Putamen (tissue), 1 donor: ENCODE results near the gene SLC23A2.
"Not testable (repeated sequence)": the region's sequence is repeated elsewhere in the genome, so short reads cannot be mapped to it uniquely, and the experiment has no call there.

Experiments
- DNase-seq: peaks from one replicate; pipeline ENCODE4 v3.0.0-alpha.2; 2016; ENCODE audit warnings: low spot score

SLC23A2 gene

DNA sequence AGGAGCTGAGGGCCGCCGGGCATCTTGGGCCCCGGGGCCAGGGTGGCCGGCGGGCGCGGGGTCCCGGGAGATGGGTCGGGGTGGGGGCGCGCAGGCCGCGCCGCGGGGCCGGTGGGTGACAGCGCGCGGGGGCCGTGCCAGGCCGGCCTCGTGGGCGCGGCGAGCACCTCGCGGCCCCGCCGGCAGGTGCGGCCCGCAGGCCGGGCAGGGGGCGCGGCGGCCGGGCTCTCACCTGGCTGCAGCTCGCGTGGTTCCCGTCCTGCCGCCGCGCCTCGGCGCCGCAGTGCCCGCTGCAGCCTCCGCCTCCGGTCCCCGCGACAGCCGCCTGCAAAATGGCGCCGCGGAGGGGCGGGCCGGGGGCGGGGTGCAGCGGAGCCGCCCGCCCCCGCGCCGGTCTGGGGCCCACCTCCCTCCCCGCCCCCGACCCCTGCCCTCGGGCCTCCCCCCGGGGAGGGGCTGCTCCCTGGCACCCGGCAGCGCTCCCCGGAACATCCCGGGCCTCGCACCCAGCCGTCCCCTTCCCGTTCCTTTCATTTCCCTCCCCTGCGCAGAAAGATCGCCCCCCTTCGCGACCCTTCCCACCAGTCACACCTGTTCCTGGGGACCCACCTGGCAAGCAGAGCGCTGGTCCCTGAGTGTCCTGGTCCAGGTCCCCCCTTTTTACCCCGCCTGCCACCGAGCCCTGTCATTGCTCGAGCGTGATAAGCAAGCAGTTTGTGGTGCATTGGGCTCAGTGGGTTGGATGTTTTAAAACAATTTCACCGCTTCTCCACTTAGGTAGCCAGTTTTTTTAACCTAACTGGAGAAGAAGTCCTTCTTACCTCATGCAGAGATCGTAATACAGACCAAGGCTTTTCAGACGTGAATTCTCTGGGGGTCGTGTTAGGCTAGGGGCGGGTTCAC is at the start of gene SLC23A2:
Gene SLC23A2, minus strand, starts transcription at position 337 of the 903 bp plus-strand sequence. CDS start 68,948 bp downstream, outside the sequence.
- peak; percentile 40 for DNase-seq

GRCh38 chr20:5046656-5047339 is 45.5 kb upstream of the SLC23A2 start:
- DNase-seq, result no peak

DNA sequence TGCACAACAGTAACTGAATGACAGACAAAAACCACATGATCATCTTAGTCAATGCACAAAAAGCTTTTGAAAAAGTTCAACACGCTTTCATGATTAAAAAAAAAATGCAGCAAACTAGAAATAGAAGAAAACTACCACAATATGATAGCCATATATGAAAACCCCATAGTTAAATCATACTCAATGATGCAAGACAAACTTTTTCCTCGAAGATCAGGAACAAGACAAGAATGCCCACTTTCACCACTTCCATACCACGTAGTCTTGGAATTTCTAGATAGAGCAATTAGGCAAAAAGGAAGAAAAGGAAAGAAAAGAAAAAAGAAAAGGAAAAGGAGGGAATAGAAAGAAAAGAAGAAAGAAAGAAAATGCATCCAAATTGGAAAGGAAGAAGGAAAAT is 44.6 kb upstream of the SLC23A2 start:
- DNase-seq, result no peak

DNA sequence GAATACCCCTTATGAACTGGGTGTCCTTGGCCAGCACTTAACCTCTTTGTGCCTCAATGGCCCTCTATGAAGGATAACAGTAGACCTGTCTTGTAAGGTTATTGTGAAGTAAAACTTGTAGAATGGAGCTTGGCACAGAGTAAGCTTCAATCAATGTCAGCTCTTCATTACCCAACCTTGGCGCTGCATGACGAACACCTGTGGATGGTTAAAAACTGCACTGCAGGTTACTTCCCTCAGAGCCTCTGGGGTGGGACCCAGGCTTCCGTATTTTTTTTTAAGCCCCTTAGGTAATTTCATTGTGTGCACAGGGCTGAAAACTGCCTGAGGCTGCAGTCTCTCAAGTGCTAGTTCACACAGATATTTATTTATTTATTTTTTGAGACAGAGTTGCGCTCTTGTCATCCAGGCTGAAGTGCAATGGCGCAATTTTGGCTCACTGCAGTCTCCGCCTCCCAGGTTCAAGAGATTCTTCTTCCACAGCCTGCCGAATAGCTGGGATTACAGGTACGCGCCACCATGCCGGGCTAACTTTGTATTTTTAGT is 42.8 kb upstream of the SLC23A2 start:
- DNase-seq, result no peak

GRCh38 chr20:5041433-5041832 is 40.1 kb upstream of the SLC23A2 start:
- no peak for DNase-seq

DNA sequence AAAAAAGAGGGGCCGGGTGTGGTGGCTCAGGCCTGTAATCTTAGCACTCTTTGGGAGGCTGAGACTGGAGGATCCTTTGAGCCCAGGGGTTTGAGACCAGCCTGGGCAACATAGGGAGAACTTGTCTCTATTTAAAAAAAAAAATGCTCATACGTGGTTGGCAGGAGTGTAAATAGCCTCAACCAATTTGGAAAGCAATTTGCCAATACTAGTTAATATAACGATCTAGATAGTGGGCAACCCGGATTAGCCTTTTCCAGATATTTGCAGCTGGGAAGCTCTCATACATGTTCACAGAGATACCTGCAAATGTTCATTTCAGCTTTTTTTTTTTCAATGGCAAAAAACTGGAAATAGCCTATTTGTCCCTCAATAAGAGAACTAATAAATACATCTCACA is 39.0 kb upstream of the SLC23A2 start:
- no peak for DNase-seq

DNA sequence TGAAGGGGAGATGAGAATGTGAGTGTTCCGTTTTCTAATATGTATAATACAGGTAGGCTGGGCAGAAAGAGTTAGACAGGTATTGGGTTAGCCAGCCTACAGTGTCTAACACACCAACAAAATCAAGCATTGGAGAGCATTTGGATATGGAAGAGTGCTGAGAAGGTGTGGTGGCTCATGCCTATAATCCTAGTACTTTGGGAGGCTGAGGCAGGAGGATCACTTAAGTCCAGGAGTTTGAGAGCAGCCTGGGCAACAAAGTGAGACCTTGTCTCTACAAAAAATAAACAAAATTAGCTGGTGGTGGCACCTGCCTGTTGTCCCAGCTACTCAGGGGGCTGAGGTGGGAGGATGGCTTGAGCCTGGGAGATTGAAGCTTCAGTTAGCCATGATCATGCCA is 38.6 kb upstream of the SLC23A2 start:
- no peak for DNase-seq

DNA sequence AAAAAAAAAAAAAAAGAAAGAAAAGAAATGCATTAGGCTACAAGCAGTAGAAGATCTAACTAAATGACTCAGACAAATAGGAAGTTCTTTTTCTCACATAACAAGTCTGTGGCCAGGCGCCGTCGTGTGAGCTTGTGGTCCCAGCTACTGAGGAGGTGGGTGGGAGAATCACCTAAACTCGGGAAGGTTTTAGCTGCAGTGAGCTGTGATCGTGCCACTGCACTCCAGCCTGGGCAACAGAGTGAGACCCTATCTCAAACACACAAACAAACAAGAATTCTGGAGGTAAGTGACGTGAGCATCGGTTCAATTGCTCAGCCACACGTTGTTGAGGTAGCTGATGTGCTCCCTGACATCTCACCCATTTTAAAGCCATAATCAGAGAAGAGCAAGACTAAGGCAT is 37.9 kb upstream of the SLC23A2 start:
- DNase-seq, result no peak

DNA sequence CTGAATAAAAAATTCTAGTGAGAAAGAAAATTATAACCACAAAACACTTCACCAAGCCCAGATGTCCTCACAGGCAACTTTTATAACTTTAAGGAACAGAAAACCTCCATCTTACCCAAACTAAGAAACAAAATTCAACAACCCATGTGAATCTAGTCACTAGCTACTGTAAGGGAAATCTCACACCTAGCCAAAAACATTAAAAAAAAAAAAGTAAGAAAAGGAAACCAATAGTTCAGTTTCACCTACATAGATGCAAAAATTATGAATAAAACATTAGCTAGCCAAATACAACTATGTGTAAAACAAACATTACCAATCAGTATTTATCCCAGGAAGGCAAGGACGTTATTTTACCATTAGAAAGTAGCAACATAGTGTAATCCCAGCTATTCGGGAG is 35.5 kb upstream of the SLC23A2 start:
- DNase-seq, result no peak

- not testable (repeated sequence) for DNase-seq
Measured at GRCh38 chr20:5035518-5035917, 34.2 kb upstream of the SLC23A2 start.

DNA sequence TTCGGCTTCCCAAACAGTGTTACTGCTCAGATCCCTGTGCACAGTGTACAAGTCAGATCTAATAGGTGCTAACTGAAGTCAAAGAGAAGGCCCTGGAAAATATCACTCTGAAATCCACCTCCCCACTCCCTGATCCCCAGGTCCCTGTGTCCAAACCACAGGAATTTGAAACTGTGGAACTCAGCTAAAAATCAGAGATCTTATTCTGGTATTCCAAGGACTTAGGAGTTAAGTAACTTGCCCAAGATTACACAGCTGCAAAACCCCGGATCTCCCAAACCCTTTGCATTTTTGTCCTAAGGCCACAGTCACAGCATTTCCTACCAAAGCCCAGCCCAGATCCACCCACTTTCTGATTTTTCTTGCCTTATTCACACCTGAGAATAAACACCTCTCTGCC is 32.3 kb upstream of the SLC23A2 start:
- no peak for DNase-seq

DNA sequence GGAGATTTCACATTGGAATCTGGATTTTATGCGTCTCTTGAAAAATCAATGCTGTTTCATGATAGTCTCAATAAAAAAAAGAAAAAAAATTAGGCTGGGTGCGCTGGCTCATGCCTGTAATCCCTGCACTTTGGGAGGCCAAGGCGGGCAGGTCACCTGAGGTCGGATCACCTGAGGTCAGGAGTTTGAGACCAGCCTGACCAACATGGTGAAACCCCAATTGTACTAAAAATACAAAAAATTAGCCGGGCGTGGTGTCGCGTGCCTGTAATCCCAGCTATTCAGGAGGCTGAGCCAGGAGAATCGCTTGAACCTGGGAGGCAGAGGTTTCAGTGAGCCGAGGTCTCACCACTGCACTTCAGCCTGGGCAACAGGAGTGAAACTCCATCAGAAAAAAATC is 30.4 kb upstream of the SLC23A2 start:
- not testable (repeated sequence) for DNase-seq

- DNase-seq, result no peak
Measured at GRCh38 chr20:5031206-5031557, 29.9 kb upstream of the SLC23A2 start.

- DNase-seq, result no peak
Measured at GRCh38 chr20:5030348-5031205, 29.3 kb upstream of the SLC23A2 start.

- DNase-seq, result not testable (repeated sequence)
Measured at GRCh38 chr20:5028258-5029059, 27.1 kb upstream of the SLC23A2 start.

GRCh38 chr20:5024982-5025381 is 23.7 kb upstream of the SLC23A2 start:
- DNase-seq, result no peak

DNA sequence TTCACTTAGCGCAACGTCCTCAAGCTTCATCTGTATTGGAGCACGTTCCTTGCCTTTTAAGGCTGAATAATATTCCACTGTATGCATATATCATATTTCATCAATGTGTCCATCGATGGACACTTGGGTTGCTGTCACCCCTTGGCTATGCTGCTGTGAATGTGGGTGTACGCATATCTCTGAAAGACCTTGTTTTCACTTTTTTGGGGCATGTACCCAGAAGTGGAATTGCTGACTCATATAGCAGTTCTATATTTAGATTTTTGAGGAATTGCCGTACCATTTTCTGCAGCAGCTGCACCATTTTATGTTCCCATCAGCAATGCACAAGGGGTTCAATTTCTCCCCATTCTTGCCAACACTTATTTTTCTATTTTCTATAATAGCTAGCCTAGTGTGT is 22.8 kb upstream of the SLC23A2 start:
- DNase-seq, result no peak

GRCh38 chr20:5023171-5023570 is 21.9 kb upstream of the SLC23A2 start:
- not testable (repeated sequence) for DNase-seq

GRCh38 chr20:5020760-5021159 is 19.4 kb upstream of the SLC23A2 start:
- DNase-seq, result no peak

DNA sequence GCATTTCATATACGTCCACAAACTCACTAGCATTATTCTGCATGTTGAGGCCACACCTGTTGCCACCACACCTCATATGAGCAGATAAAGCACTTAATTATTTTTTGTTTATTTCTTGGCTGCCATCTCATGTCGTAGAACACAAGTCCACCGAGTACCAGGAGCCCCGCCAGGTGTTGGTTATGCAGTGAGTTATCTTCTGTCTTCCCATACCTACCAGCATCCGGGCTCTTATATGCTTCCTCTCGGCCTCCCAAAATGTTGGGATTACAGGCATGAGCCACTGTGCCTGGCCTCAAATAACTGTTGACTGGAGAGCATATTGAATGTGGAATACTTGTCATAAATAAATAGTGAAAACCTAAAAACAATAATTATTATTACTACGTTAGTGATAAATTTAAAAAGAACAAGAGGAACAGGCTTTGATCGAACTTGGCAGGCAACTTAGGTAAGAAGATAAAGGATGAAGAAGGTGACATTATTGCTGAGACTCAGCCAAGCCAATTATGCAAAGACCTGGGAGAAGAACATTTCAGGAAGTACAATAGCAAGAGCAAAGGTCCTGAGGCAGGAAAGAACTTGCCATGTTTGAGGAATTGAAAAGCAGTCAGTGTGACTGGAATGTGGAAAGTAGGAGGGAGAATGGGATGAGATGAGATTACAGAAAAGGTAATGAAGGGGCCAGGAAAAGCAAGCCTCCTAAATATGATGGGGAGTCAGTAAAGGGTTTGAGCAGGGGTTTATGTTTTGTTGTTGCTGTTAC is 12.6 kb upstream of the SLC23A2 start:
- DNase-seq, result no peak

DNA sequence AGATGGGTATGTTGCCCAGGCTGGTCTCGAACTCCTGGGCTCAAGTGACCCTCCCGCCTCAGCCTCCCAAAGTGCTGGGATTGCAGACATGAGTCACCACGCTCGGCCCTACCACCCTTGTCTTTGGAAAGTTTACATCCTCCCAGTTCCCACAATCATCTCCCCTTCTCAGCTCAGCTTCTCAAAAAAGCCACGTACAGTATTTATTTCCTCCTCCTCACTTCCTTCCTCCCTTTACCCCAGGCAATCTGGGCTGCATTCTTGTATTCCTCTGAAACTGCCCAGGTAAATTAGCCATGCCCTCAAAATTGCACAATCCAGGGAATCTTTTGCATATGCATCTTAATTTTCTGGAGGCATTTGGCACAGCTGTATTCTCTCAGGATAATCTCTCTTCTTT is 7.4 kb upstream of the SLC23A2 start:
- no peak for DNase-seq
